PC-3 (cell line): Measurements from ENCODE around the gene DLX2. TPM values are rescaled to one million over a fixed set of nuclear protein-coding genes. Genes with fewer than 3 reads are reported as not detected.
A peak's percentile ranks its signal among the peaks of the same experiment; 100 is the strongest.
"Not testable (repeated sequence)": the region's sequence is repeated elsewhere in the genome, so short reads cannot be mapped to it uniquely, and the experiment has no call there.

ENCODE experiments used
- ATAC-seq: fragments of 200-7000 bp; cut with Tn5 transposase; 2 replicates; pipeline ENCODE4 v1.9.1; 2020; ENCODE audit warnings: mild to moderate bottlenecking, moderate library complexity
- BruUV-seq: library from RNA; stranded (reverse); fragments of 400-500 nt; replicated peaks from 2 replicates; lab custom pipeline; 2021; lab: Mats Ljungman, UMichigan
- CTCF ChIA-PET: fragments of 300-600 bp; sonication (Branson Sonifier 250); formaldehyde crosslinking; loops from one replicate; lab custom pipeline; 2022; ENCODE audit warnings: antibody characterized with exemption; lab: Charles Lee
- POLR2A ChIA-PET: fragments of 300-600 bp; sonication (Branson Sonifier 250); formaldehyde crosslinking; loops from one replicate; lab custom pipeline; 2022; ENCODE audit warnings: antibody characterized with exemption; ENCODE audit not compliant: unreplicated experiment; lab: Charles Lee
- DNase-seq: peaks from one replicate; pipeline ENCODE4 v3.0.0-alpha.2; 2015
- H2AFZ ChIP-seq: fragments of 300-600 bp; sonication (generic); 2 replicates; pipeline ENCODE4 v1.6.0; 2016; ENCODE audit warnings: antibody characterized with exemption, low read length
- H3F3A ChIP-seq: fragments of 300-600 bp; sonication (generic); one replicate; pipeline ENCODE4 v1.6.0; 2017; ENCODE audit warnings: antibody characterized with exemption, low read length, control low read depth, mild to moderate bottlenecking; ENCODE audit not compliant: unreplicated experiment
- H3K27ac ChIP-seq: fragments of 300-600 bp; sonication (generic); 2 replicates; pipeline ENCODE4 v1.5.1; 2016; ENCODE audit warnings: mild to moderate bottlenecking, low read length
- H3K27me3 ChIP-seq: fragments of 300-600 bp; sonication (generic); 2 replicates; pipeline ENCODE4 v1.6.1; 2016; ENCODE audit warnings: low read length, mixed read lengths
- H3K36me3 ChIP-seq: fragments of 300-600 bp; sonication (generic); 2 replicates; pipeline ENCODE4 v1.6.1; 2016; ENCODE audit warnings: low read depth, mixed run types, low read length, mixed read lengths
- H3K4me1 ChIP-seq: fragments of 300-600 bp; sonication (generic); 2 replicates; pipeline ENCODE4 v1.5.1; 2016; ENCODE audit warnings: low read length; ENCODE audit not compliant: insufficient read depth
- H3K4me2 ChIP-seq: fragments of 300-600 bp; sonication (generic); 2 replicates; pipeline ENCODE4 v1.6.0; 2016; ENCODE audit warnings: low read length
- H3K4me3 ChIP-seq: fragments of 300-600 bp; sonication (generic); 2 replicates; pipeline ENCODE4 v1.5.1; 2016; ENCODE audit warnings: mild to moderate bottlenecking, low read length, mixed read lengths
- H3K79me2 ChIP-seq: fragments of 300-600 bp; sonication (generic); 2 replicates; pipeline ENCODE4 v1.6.1; 2017; ENCODE audit warnings: low read length, mixed read lengths
- H3K9ac ChIP-seq: fragments of 300-600 bp; sonication (generic); 2 replicates; pipeline ENCODE4 v1.6.0; 2016; ENCODE audit warnings: mild to moderate bottlenecking, low read length
- H3K9me2 ChIP-seq: fragments of 300-600 bp; sonication (generic); replicated peaks from 2 replicates; pipeline ENCODE4 v1.6.1; 2016; ENCODE audit warnings: mixed run types, low read length, mixed read lengths
- H3K9me3 ChIP-seq: fragments of 300-600 bp; sonication (generic); 2 replicates; pipeline ENCODE4 v1.6.1; 2016; ENCODE audit warnings: low read length, mixed read lengths
- H4K20me1 ChIP-seq: fragments of 300-600 bp; sonication (generic); 2 replicates; pipeline ENCODE4 v1.6.1; 2016; ENCODE audit warnings: low read length, mixed read lengths
- EZH2 ChIP-seq: fragments of 300-600 bp; sonication (generic); IDR thresholded peaks from one replicate; pipeline ENCODE4 v1.6.1; 2017; ENCODE audit warnings: antibody characterized with exemption, mild to moderate bottlenecking, low read length; ENCODE audit not compliant: unreplicated experiment
- EZH2phosphoT487 ChIP-seq: fragments of 300-600 bp; sonication (generic); IDR thresholded peaks from 2 replicates; pipeline ENCODE4 v1.6.1; 2018; ENCODE audit warnings: mild to moderate bottlenecking, antibody characterized with exemption, low read length, borderline replicate concordance
- intact Hi-C: fragments of 100-400 bp; cut with micrococcal nuclease; formaldehyde crosslinking; loops from 2 replicates; pipeline ENCODE4 v1.9.0; 2023
- total RNA-seq: library from RNA; depleted of rRNA; stranded (reverse); fragments of >200 nt; gene quantifications from 2 replicates; pipeline ENCODE4 v1.2.3, GENCODE V29; 2014
- TF ChIP-seq, protein P1 (sequence below): fragments of 300-600 bp; sonication (generic); conservative IDR thresholded peaks from 2 replicates; pipeline ENCODE4 v1.5.1; 2017; ENCODE audit warnings: antibody characterized with exemption, low read depth, mild to moderate bottlenecking, low read length

DLX2 gene
- total RNA-seq, 1 experiment from 2014 or later, result 1.4 TPM

DNA sequence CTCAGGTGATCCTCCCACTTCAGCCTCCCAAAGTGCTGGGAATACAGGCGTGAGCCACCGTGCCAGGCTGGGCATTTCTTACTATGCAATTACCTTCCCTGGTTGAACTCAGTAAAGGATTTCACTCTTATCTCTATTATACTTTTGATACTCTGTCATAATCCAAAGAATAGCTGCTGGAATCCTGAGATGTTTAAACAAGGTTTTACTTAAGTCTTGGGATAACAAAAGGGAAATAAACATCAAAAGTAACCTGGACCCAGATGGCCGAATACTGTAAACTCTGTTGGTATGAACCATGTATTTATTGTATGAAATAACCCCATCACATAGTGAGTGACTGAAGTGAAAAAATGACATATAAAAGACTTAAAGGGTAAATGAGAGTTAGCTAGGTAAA is 11.9 kb upstream of the DLX2 start:
- Histone ChIP-seq H2AFZ (no peak overlapping the region), H3K4me3 (no peak overlapping the region), H3K9ac (no peak overlapping the region), H3K36me3 (no peaks in the 10 kb centered on the region), H3K4me1 (peaks cover 12% of the 10 kb centered on the region), H3K27ac (no peak overlapping the region), H3K4me2 (no peak overlapping the region), H3F3A (peaks cover 5% of the 10 kb centered on the region), H4K20me1 (no peaks in the 10 kb centered on the region), H3K9me2 (no peaks in the 10 kb centered on the region), H3K27me3 (no peaks in the 10 kb centered on the region), H3K9me3 (no peaks in the 10 kb centered on the region), H3K79me2 (no peaks in the 10 kb centered on the region)
- no peak for DNase-seq
- TF ChIP-seq, protein P1, sequence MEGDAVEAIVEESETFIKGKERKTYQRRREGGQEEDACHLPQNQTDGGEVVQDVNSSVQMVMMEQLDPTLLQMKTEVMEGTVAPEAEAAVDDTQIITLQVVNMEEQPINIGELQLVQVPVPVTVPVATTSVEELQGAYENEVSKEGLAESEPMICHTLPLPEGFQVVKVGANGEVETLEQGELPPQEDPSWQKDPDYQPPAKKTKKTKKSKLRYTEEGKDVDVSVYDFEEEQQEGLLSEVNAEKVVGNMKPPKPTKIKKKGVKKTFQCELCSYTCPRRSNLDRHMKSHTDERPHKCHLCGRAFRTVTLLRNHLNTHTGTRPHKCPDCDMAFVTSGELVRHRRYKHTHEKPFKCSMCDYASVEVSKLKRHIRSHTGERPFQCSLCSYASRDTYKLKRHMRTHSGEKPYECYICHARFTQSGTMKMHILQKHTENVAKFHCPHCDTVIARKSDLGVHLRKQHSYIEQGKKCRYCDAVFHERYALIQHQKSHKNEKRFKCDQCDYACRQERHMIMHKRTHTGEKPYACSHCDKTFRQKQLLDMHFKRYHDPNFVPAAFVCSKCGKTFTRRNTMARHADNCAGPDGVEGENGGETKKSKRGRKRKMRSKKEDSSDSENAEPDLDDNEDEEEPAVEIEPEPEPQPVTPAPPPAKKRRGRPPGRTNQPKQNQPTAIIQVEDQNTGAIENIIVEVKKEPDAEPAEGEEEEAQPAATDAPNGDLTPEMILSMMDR, result no peak
- TF ChIP-seq EZH2phosphoT487 (no peak), EZH2 (no peak)
- ChIA-PET CTCF (no interaction called here), POLR2A (no interaction called here)
- intact Hi-C loops, result no loop called here
- no TSS peak for BruUV-seq
- ATAC-seq, result no peak

DNA sequence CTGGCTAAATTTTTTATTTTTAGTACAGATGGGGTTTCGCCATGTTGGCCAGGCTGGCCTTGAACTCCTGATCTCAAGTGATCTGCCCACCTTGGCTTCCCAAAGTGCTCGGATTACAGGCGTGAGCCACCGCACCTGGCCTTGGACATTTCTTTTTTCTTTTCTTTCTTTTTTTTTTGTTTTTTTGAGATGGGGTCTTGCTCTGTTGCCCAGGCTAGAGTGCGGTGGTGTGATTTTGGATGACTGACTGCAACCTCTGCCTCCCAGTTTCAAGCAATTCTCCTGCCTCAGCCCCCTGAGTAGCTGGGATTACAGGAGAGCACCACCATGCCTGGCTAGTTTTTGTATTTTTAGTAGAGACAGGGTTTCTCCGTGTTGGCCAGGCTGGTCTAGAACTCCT is 11.5 kb upstream of the DLX2 start:
- H3K9me3 ChIP-seq, H3K4me2 ChIP-seq, H3K4me3 ChIP-seq, H4K20me1 ChIP-seq, BruUV-seq, H3K36me3 ChIP-seq, H2AFZ ChIP-seq, H3K4me1 ChIP-seq, H3K27me3 ChIP-seq, H3F3A ChIP-seq, ATAC-seq, H3K9me2 ChIP-seq, H3K27ac ChIP-seq, H3K9ac ChIP-seq, POLR2A ChIA-PET, DNase-seq, H3K79me2 ChIP-seq, intact Hi-C loops: not testable (repeated sequence)
- CTCF ChIA-PET, result interaction anchor here (0.6 to 1.1 kb wide), 3 partner anchors 13 to 521 kb away, joined by 3 to 5 read pairs (median 3); no protein-coding TSS in a partner anchor

DNA sequence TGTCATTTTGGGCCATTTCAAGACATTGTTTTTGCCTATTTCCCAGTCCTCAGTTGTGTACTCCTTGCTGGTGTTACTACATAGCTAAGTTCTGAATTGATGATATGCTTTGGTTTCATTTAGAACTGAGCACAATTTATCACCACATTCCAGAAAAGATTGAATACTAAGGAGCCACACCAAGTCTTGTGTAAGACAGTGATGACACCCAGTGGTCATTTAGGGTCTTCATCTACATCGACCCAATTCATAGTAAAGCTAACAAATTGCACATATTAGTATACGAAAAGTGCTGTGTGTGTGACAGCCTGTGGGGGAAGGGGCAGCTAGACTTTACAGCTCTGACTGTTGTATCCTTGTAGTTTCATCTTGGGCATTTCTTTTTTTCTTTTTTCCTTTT is 10.9 kb upstream of the DLX2 start:
- ATAC-seq (peak; percentile 68), DNase-seq (peak; percentile 56)
- no TSS peak for BruUV-seq
- CTCF ChIA-PET, result interaction anchor here (0.6 to 1.1 kb wide), 3 partner anchors 14 to 520 kb away, joined by 3 to 5 read pairs (median 3); no protein-coding TSS in a partner anchor
- POLR2A ChIA-PET, result interaction anchor here (0.6 to 0.7 kb wide), 2 partner anchors 17 to 381 kb away, joined by 3 to 4 read pairs; no protein-coding TSS in a partner anchor
- intact Hi-C loops, result no loop called here
- Histone ChIP-seq H3K9me2 (no peaks in the 10 kb centered on the region), H3K4me2 (no peak overlapping the region), H3K36me3 (no peaks in the 10 kb centered on the region), H2AFZ (no peak overlapping the region), H3K9ac (no peak overlapping the region), H3K9me3 (no peaks in the 10 kb centered on the region), H3K79me2 (no peaks in the 10 kb centered on the region), H3K4me3 (no peak overlapping the region), H3K27ac (no peak overlapping the region), H3F3A (peaks cover 2% of the 10 kb centered on the region), H3K27me3 (no peaks in the 10 kb centered on the region), H4K20me1 (no peaks in the 10 kb centered on the region), H3K4me1 (peaks cover 3% of the 10 kb centered on the region)
- TF ChIP-seq, protein P1, result peak; percentile 65
- TF ChIP-seq EZH2, result no peak
